ENCODE data around the gene PPM1K. TPM values are rescaled to one million over a fixed set of nuclear protein-coding genes. Genes with fewer than 3 reads are reported as not detected.

The PPM1K gene
- total and polyA plus RNA-seq, 9 of the 15 experiments (the other 6 are each of a cell fraction or from before 2014, with no cell fraction given): 8.2 to 18.0 (median 10.5) TPM

DNA sequence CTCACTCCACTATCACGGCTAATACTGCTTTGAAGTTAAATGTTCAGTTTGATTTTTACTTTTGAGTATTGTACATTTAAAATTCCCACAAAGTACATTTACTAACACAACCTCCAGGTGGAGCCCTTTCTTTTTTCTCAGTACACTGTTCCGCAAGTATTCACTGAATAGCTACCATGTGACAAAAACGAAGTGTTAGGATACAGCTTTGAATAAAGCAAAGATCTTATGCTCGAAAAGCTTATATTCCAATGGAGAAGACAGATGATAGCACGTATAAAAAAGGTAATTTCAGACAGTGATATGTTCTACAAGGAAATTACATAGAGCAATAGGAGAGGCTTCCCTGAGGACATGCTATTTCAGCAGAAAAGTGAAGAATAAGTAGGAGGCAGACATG lies 65.3 kb downstream of the PPM1K start:
- in situ Hi-C loops (cut with MboI): loop anchor here (5.0 to 10.0 kb wide), 2 partner anchors 298 to 534 kb away; no protein-coding TSS in a partner anchor
- no peaks in the 10 kb centered on the region; a peak in 1 of 5 replicates for H3K4me1 ChIP-seq (replicated peaks in 1 of 2; ENCODE audit: control insufficient read depth in 2 of 2, insufficient read depth in 2 of 2, low read length in 2 of 2)
- WGBS (ENCODE audit: insufficient coverage, low coverage, missing lambda C conversion rate): 0% methylated on average over 5 of the region's 5 CpGs
- no peaks in the 10 kb centered on the region for H3K9me1 ChIP-seq (ENCODE audit: control insufficient read depth, insufficient read depth, low read length)
- H3K9ac ChIP-seq (ENCODE audit: insufficient read depth in 1 of 2, low read depth in 2 of 2, low read length in 2 of 2): no peak overlapping the region
- no peaks in the 10 kb centered on the region for H3K9me3 ChIP-seq (replicated peaks; ENCODE audit: control insufficient read depth, insufficient read depth, low read depth, low read length)
- H3K36me3 ChIP-seq (ENCODE audit: control insufficient read depth, insufficient read depth, low read length): no peaks in the 10 kb centered on the region
- BruUV-seq (replicated peaks): no TSS peak
- CTCF ChIA-PET (ENCODE audit: low intra/inter-chr PET ratio): interaction anchor here (0.6 to 3.3 kb wide), 7 partner anchors 153 to 299 kb away, joined by 3 to 41 read pairs (median 3); no protein-coding TSS in a partner anchor
- peak; percentile 30 to 56 (median 33) for DNase-seq (ENCODE audit: extremely low read depth in 1 of 4, low spot score in 3 of 4)
- POLR2A ChIA-PET: no interaction called here
- no peak overlapping the region for H3K27ac ChIP-seq (ENCODE audit: extremely low read depth, low read depth, low read length)
- H2AFZ ChIP-seq (ENCODE audit: low read depth, low read length): peak overlapping the region; percentile 81
- ATAC-seq: peak; percentile 91
- intact Hi-C loops (cut with micrococcal nuclease): loop anchor here (1.0 to 10.0 kb wide), 2 partner anchors 296 to 724 kb away; no protein-coding TSS in a partner anchor
- peak overlapping the region; percentile 35 for H3K4me2 ChIP-seq (ENCODE audit: insufficient read depth, low read length)
- H4K20me1 ChIP-seq (replicated peaks; ENCODE audit: control insufficient read depth, insufficient read depth, low read length): no peaks in the 10 kb centered on the region
- FAIRE-seq: peak; percentile 91
- H3K79me2 ChIP-seq (ENCODE audit: control insufficient read depth, insufficient read depth, low read length): no peaks in the 10 kb centered on the region
- H3K27me3 ChIP-seq (ENCODE audit: control insufficient read depth in 2 of 2, insufficient read depth in 2 of 2, low read length in 2 of 2): peaks cover 0 to 11% of the 10 kb centered on the region in 2 experiments; a peak in 1 of 5 replicates
- H3K4me3 ChIP-seq: no peak overlapping the region
- TF ChIP-seq, protein P1, sequence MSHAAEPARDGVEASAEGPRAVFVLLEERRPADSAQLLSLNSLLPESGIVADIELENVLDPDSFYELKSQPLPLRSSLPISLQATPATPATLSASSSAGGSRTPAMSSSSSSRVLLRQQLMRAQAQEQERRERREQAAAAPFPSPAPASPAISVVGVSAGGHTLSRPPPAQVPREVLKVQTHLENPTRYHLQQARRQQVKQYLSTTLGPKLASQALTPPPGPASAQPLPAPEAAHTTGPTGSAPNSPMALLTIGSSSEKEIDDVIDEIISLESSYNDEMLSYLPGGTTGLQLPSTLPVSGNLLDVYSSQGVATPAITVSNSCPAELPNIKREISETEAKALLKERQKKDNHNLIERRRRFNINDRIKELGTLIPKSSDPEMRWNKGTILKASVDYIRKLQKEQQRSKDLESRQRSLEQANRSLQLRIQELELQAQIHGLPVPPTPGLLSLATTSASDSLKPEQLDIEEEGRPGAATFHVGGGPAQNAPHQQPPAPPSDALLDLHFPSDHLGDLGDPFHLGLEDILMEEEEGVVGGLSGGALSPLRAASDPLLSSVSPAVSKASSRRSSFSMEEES (CRISPR knock-in tag; IDR thresholded peaks at IDR 0.05): no peak
- no peak for TF ChIP-seq U2AF2 (optimal IDR thresholded peaks at IDR 0.05; ENCODE audit: low read depth, low read length)
- no peak for TF ChIP-seq ZNF717 (CRISPR knock-in tag; IDR thresholded peaks at IDR 0.05)
- no peak for TF ChIP-seq ZNF212 (CRISPR knock-in tag; IDR thresholded peaks at IDR 0.05)
- TF ChIP-seq, protein P2, sequence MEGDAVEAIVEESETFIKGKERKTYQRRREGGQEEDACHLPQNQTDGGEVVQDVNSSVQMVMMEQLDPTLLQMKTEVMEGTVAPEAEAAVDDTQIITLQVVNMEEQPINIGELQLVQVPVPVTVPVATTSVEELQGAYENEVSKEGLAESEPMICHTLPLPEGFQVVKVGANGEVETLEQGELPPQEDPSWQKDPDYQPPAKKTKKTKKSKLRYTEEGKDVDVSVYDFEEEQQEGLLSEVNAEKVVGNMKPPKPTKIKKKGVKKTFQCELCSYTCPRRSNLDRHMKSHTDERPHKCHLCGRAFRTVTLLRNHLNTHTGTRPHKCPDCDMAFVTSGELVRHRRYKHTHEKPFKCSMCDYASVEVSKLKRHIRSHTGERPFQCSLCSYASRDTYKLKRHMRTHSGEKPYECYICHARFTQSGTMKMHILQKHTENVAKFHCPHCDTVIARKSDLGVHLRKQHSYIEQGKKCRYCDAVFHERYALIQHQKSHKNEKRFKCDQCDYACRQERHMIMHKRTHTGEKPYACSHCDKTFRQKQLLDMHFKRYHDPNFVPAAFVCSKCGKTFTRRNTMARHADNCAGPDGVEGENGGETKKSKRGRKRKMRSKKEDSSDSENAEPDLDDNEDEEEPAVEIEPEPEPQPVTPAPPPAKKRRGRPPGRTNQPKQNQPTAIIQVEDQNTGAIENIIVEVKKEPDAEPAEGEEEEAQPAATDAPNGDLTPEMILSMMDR (IDR thresholded peaks at IDR 0.05 in 2 of 3, conservative IDR thresholded peaks at IDR 0.05 in 1 of 3; ENCODE audit: insufficient read depth in 2 of 3, low read depth in 1 of 3, low read length in 3 of 3): peak; percentile 45 to 69 (median 55); a peak in 4 of 6 replicates
- 0 out of 2 replicates have a peak, but pooled peaks have one; percentile 13 for TF ChIP-seq RAD51 (IDR thresholded peaks at IDR 0.05; ENCODE audit: borderline replicate concordance, low read depth)
- TF ChIP-seq NR1H2 (CRISPR knock-in tag; IDR thresholded peaks at IDR 0.05): no peak
- TF ChIP-seq GTF2A2 (tag; IDR thresholded peaks at IDR 0.05): no peak
- TF ChIP-seq SIN3B (IDR thresholded peaks at IDR 0.05; ENCODE audit: low read depth): no peak
- no peak for TF ChIP-seq ATF2 (CRISPR knock-in tag; IDR thresholded peaks at IDR 0.05)
- TF ChIP-seq NFATC3 (IDR thresholded peaks at IDR 0.05): no peak
- TF ChIP-seq ZNF24 (IDR thresholded peaks at IDR 0.05): no peak
- no peak for TF ChIP-seq ZBTB7A (IDR thresholded peaks at IDR 0.05; ENCODE audit: borderline replicate concordance, control insufficient read depth, low read depth, low read length)
- TF ChIP-seq RAD21 (CRISPR knock-in tag; conservative IDR thresholded peaks at IDR 0.05 in 1 of 2, IDR thresholded peaks at IDR 0.05 in 1 of 2): peak; percentile 80 to 85
- 0 out of 2 replicates have a peak, but pooled peaks have one; percentile 18 for TF ChIP-seq TCFL5 (CRISPR knock-in tag; conservative IDR thresholded peaks at IDR 0.05)
- TF ChIP-seq CREBBP (IDR thresholded peaks at IDR 0.05; ENCODE audit: low read depth, low read length): no peak
- TF ChIP-seq TRIM28 (IDR thresholded peaks at IDR 0.05): no peak
